IMR-90 (cell line): ENCODE measurements around the gene BAIAP2. TPM values are rescaled to one million over a fixed set of nuclear protein-coding genes. Genes with fewer than 3 reads are reported as not detected.

Experiments
- ATAC-seq: fragments of 200-7000 bp; cut with Tn5 transposase; 2 replicates; pipeline ENCODE4 v1.9.1; 2020; ENCODE audit warnings: low read depth, mild to moderate bottlenecking, moderate library complexity
- BruUV-seq: library from RNA; stranded (reverse); fragments of 400-500 nt; replicated peaks from 2 replicates; lab custom pipeline; 2021; lab: Mats Ljungman, UMichigan
- CTCF ChIA-PET: fragments of 300-600 bp; formaldehyde crosslinking; extraction: SDS; loops from one replicate; lab custom pipeline; 2021; ENCODE audit warnings: antibody characterized with exemption; lab: Yijun Ruan, JAX
- POLR2A ChIA-PET: fragments of 300-600 bp; sonication (Branson Sonifier 250); formaldehyde crosslinking; loops from one replicate; lab custom pipeline; 2022; ENCODE audit warnings: antibody characterized with exemption; ENCODE audit not compliant: unreplicated experiment; lab: Charles Lee
- DNase-seq: peaks from one replicate; pipeline ENCODE4 v3.0.0; 2013
- H2AFZ ChIP-seq: replicated peaks from 2 replicates; pipeline ENCODE3; 2013; ENCODE audit warnings: low read length, mild to moderate bottlenecking; ENCODE audit not compliant: poor library complexity
- H2AK5ac ChIP-seq: 2 replicates; pipeline ENCODE4 v1.6.1; 2013; ENCODE audit warnings: low read depth, low read length, inconsistent platforms
- H2AK9ac ChIP-seq: replicated peaks from 2 replicates; pipeline ENCODE3; 2013; ENCODE audit warnings: mild to moderate bottlenecking, low read depth, low read length, moderate library complexity; ENCODE audit not compliant: poor library complexity
- H2BK120ac ChIP-seq: 2 replicates; pipeline ENCODE4 v1.6.1; 2013; ENCODE audit warnings: low read depth, low read length, inconsistent platforms
- H2BK15ac ChIP-seq: 3 replicates; pipeline ENCODE4 v1.6.1; 2013; ENCODE audit warnings: low read depth, low read length, inconsistent platforms
- H2BK20ac ChIP-seq: 2 replicates; pipeline ENCODE4 v1.6.1; 2013; ENCODE audit warnings: low read depth, mild to moderate bottlenecking, inconsistent platforms, low read length, moderate library complexity
- H2BK5ac ChIP-seq: 2 replicates; pipeline ENCODE4 v1.6.1; 2013; ENCODE audit warnings: mild to moderate bottlenecking, low read depth, low read length, inconsistent platforms; ENCODE audit not compliant: poor library complexity, severe bottlenecking
- H3K14ac ChIP-seq: replicated peaks from 2 replicates; pipeline ENCODE4 v1.6.1; 2013; ENCODE audit warnings: low read depth, low read length, inconsistent platforms
- H3K18ac ChIP-seq: 2 replicates; pipeline ENCODE4 v1.6.1; 2013; ENCODE audit warnings: low read depth, low read length, control low read depth
- H3K23ac ChIP-seq: 2 replicates; pipeline ENCODE4 v1.6.1; 2013; ENCODE audit warnings: low read depth, low read length, inconsistent platforms
- H3K27ac ChIP-seq: 2 replicates; pipeline ENCODE4 v1.5.1; 2013; ENCODE audit warnings: mild to moderate bottlenecking, control low read depth, low read length; ENCODE audit not compliant: insufficient read depth
- H3K27me3 ChIP-seq: 2 replicates; pipeline ENCODE4 v1.6.1; 2013; ENCODE audit warnings: low read length; ENCODE audit not compliant: control insufficient read depth, insufficient read depth
- H3K36me3 ChIP-seq: 2 replicates; pipeline ENCODE4 v1.6.1; 2013; ENCODE audit warnings: low read length, mixed read lengths; ENCODE audit not compliant: control insufficient read depth, insufficient read depth
- H3K4ac ChIP-seq: 2 replicates; pipeline ENCODE4 v1.6.1; 2013; ENCODE audit warnings: low read depth, low read length, inconsistent platforms
- H3K4me1 ChIP-seq: 2 replicates; pipeline ENCODE4 v1.6.1; 2013; ENCODE audit warnings: low read length, mixed read lengths; ENCODE audit not compliant: control insufficient read depth, insufficient read depth
- H3K4me2 ChIP-seq: 2 replicates; pipeline ENCODE4 v1.6.1; 2013; ENCODE audit warnings: low read depth, mild to moderate bottlenecking, control low read depth, low read length, moderate library complexity
- H3K4me3 ChIP-seq: 2 replicates; pipeline ENCODE4 v1.5.1; 2013; ENCODE audit warnings: low read depth, mild to moderate bottlenecking, control low read depth, low read length, moderate library complexity; ENCODE audit not compliant: insufficient read depth
- H3K56ac ChIP-seq: 2 replicates; pipeline ENCODE4 v1.6.1; 2013; ENCODE audit warnings: low read length, inconsistent platforms; ENCODE audit not compliant: insufficient read depth; ENCODE audit errors: extremely low read depth
- H3K79me1 ChIP-seq, 2 experiments: 2 replicates each; pipeline ENCODE4 v1.6.1; 2013; ENCODE audit warnings: low read length in 2 of 2, inconsistent platforms in 1 of 2, low read depth in 1 of 2
- H3K9ac ChIP-seq: 2 replicates; pipeline ENCODE4 v1.6.1; 2013; ENCODE audit warnings: low read depth, low read length, control low read depth
- H3K9me1 ChIP-seq: 2 replicates; pipeline ENCODE4 v1.6.1; 2013; ENCODE audit warnings: low read length, inconsistent platforms; ENCODE audit not compliant: insufficient read depth
- H3K9me3 ChIP-seq: 2 replicates; pipeline ENCODE4 v1.6.1; 2013; ENCODE audit warnings: low read length; ENCODE audit not compliant: control insufficient read depth, insufficient read depth
- H4K20me1 ChIP-seq: 2 replicates; pipeline ENCODE4 v1.6.1; 2013; ENCODE audit warnings: low read length, inconsistent platforms; ENCODE audit not compliant: insufficient read depth
- H4K5ac ChIP-seq: 2 replicates; pipeline ENCODE4 v1.6.1; 2013; ENCODE audit warnings: mild to moderate bottlenecking, low read depth, low read length, control low read depth
- H4K8ac ChIP-seq, 2 experiments: 2 replicates each; pipeline ENCODE4 v1.6.1; 2013; ENCODE audit warnings: low read depth in 2 of 2, low read length in 2 of 2, control low read depth in 1 of 2, inconsistent platforms in 1 of 2
- H4K91ac ChIP-seq: 2 replicates; pipeline ENCODE4 v1.6.1; 2013; ENCODE audit warnings: low read depth, low read length, inconsistent platforms; ENCODE audit not compliant: insufficient read depth
- ELK1 ChIP-seq: fragments of 150-350 bp; IDR thresholded peaks from 2 replicates; pipeline ENCODE4 v1.6.1; 2016; ENCODE audit warnings: low read depth, mild to moderate bottlenecking, low read length, moderate library complexity, borderline replicate concordance
- MAFK ChIP-seq: IDR thresholded peaks from 2 replicates; pipeline ENCODE4 v1.6.1; 2012; ENCODE audit warnings: low read depth, low read length, improper control_type of control experiment
- MAZ ChIP-seq: IDR thresholded peaks from 2 replicates; pipeline ENCODE4 v1.6.1; 2012; ENCODE audit warnings: low read depth, mild to moderate bottlenecking, low read length, improper control_type of control experiment, moderate library complexity, borderline replicate concordance
- MXI1 ChIP-seq: IDR thresholded peaks from 2 replicates; pipeline ENCODE4 v1.6.1; 2012; ENCODE audit warnings: low read depth, mild to moderate bottlenecking, low read length, moderate library complexity, borderline replicate concordance
- POLR2A ChIP-seq: IDR thresholded peaks from 2 replicates; pipeline ENCODE4 v1.6.1; 2012; ENCODE audit warnings: mild to moderate bottlenecking, low read depth, low read length
- RCOR1 ChIP-seq: IDR thresholded peaks from 2 replicates; pipeline ENCODE4 v1.6.1; 2012; ENCODE audit warnings: mild to moderate bottlenecking, low read length, improper control_type of control experiment; ENCODE audit not compliant: insufficient replicate concordance
- RFX5 ChIP-seq: IDR thresholded peaks from 2 replicates; pipeline ENCODE4 v1.8.0; 2012; ENCODE audit warnings: low read depth, mild to moderate bottlenecking, low read length, moderate library complexity
- SMC3 ChIP-seq: fragments of 150-350 bp; IDR thresholded peaks from 2 replicates; pipeline ENCODE4 v1.6.1; 2016; ENCODE audit warnings: low read depth, mild to moderate bottlenecking, antibody characterized with exemption, low read length, moderate library complexity
- WGBS, 2 experiments: methylation state at CpG; one replicate each; pipeline versions ENCODE4 v1.1.5 to v1.1.7; 2013; ENCODE audit warnings: missing lambda C conversion rate in 2 of 2; ENCODE audit not compliant: insufficient read length in 1 of 2; ENCODE audit errors: extremely low coverage in 2 of 2; 5-methylcytosine and 5-hydroxymethylcytosine counted together
- dilution Hi-C: fragments of 300-500 bp; cut with HindIII; formaldehyde crosslinking; loops from one replicate; pipeline ENCODE4 v1.14.3; 2018; ENCODE audit warnings: low sequenced_read_pairs; ENCODE audit not compliant: unreplicated experiment
- in situ Hi-C: fragments of 300-500 bp; cut with MboI; formaldehyde crosslinking; loops from 3 replicates; pipeline ENCODE4 v1.14.3; 2019; ENCODE audit warnings: low sequenced_read_pairs, inconsistent platforms, mixed read lengths
- intact Hi-C: fragments of 100-400 bp; cut with micrococcal nuclease; formaldehyde crosslinking; loops from 2 replicates; pipeline ENCODE4 v1.10.0; 2022
- polyA plus RNA-seq, 3 experiments: library from polyadenylated mRNA; depleted of rRNA; stranded (reverse); fragments of >200 nt; gene quantifications; 2 replicates each; pipeline ENCODE4 v1.2.3, GENCODE V29; 2012; ENCODE audit warnings: low replicate concordance in 1 of 3
- total RNA-seq: library from RNA; depleted of rRNA; stranded (reverse); fragments of >200 nt; gene quantifications from 2 replicates; pipeline ENCODE4 v1.2.3, GENCODE V29; 2012
- TF ChIP-seq, protein P1 (sequence below): fragments of 150-350 bp; IDR thresholded peaks from 2 replicates; pipeline ENCODE4 v1.6.1; 2017; ENCODE audit warnings: mild to moderate bottlenecking, antibody characterized with exemption, low read length, low read depth
- TF ChIP-seq, protein P2 (sequence below): conservative IDR thresholded peaks from 2 replicates; pipeline ENCODE4 v1.5.1; 2012; ENCODE audit warnings: mild to moderate bottlenecking, low read depth, low read length, improper control_type of control experiment

BAIAP2 gene
- total and polyA plus RNA-seq, 2 of the 4 experiments (the other 2 are of a cell fraction): 18.3 to 32.6 TPM

DNA sequence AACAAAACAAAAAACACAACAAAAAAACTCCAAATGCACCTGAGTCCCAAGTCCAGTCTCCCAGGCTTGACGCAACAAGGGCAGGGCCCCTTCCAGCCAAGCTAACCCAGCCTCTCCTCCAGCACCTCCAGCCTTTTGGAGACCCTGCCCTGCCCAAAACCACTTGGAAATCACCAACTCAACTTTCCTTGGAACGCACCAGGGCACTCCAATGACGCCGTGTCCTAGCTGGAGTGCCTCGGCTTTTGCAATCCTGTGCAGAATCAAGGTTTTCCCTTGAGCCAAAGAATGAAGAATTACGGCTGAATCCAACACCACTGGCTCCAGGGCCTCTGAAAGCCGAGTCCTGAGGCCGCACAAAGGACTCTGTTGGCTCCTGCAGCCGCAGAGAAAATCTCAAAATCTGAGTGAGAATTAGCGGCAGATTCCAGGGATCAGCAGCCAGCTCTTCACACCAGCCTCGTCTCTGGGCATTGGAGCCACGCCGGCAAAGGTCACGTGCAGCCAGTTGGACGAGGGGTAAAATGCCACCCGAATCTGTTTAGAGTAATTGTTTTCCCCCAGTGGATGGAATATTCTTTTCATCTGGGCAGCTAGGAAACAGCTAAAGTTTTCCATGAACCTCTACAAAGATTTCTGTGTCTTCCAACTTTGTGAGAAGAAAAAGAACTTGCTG, 9.7 kb upstream of the BAIAP2 start (continued):
- TF ChIP-seq, protein P1, sequence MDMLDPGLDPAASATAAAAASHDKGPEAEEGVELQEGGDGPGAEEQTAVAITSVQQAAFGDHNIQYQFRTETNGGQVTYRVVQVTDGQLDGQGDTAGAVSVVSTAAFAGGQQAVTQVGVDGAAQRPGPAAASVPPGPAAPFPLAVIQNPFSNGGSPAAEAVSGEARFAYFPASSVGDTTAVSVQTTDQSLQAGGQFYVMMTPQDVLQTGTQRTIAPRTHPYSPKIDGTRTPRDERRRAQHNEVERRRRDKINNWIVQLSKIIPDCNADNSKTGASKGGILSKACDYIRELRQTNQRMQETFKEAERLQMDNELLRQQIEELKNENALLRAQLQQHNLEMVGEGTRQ: no peak

DNA sequence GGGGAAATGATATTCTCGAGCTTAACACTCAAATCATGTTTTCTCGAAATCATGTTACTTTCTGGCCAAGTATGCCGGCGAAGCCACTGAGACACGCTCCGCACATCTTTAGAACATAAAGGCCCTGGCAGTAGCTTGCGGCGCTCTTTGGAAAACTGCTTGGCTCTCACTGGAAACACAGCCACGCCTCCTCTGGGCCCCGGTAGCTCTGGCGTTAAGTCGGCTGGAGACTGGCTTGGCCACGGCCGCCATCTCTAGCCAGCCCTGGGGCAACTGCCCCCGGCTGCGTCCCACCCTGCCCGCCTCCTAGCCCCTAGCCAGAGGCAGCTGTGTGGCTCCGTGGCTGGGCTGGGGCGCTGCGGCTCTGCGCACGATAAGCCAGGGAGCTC, 9.2 kb upstream of the BAIAP2 start:
- intact Hi-C loops: no loop called here

More for the DNA sequence above, 9.2 kb upstream of the BAIAP2 start:
- no peak overlapping the region for H3K4me2 ChIP-seq
- 71% methylated on average over 14 of the region's 22 CpGs; no CpG with 5 or more reads in 1 of the 2 experiments for WGBS, 2 experiments
- no peak overlapping the region for H3K14ac ChIP-seq
- H3K4me1 ChIP-seq: peaks cover 2% of the 10 kb centered on the region; the same call in 1 of the 2 replicates
- POLR2A ChIA-PET: no interaction called here
- no peak overlapping the region for H2AK9ac ChIP-seq
- no peak overlapping the region for H3K9ac ChIP-seq
- H2BK120ac ChIP-seq: no peak overlapping the region
- H2AK5ac ChIP-seq: no peak overlapping the region
- DNase-seq: no peak
- no peak overlapping the region for H3K18ac ChIP-seq
- dilution Hi-C loops: no loop called here
- no peak overlapping the region for H2BK15ac ChIP-seq
- in situ Hi-C loops: no loop called here
- no peak overlapping the region for H2AFZ ChIP-seq
- no TSS peak for BruUV-seq
- peaks cover 32% of the 10 kb centered on the region for H3K27me3 ChIP-seq
- H3K4me3 ChIP-seq: no peak overlapping the region
- no peaks in the 10 kb centered on the region for H3K9me1 ChIP-seq
- no peak overlapping the region for H2BK20ac ChIP-seq
- TF ChIP-seq MAZ (no peak), POLR2A (no peak), MAFK (no peak), MXI1 (no peak), RFX5 (no peak), SMC3 (no peak), RCOR1 (no peak), ELK1 (no peak)
- TF ChIP-seq, protein P2, sequence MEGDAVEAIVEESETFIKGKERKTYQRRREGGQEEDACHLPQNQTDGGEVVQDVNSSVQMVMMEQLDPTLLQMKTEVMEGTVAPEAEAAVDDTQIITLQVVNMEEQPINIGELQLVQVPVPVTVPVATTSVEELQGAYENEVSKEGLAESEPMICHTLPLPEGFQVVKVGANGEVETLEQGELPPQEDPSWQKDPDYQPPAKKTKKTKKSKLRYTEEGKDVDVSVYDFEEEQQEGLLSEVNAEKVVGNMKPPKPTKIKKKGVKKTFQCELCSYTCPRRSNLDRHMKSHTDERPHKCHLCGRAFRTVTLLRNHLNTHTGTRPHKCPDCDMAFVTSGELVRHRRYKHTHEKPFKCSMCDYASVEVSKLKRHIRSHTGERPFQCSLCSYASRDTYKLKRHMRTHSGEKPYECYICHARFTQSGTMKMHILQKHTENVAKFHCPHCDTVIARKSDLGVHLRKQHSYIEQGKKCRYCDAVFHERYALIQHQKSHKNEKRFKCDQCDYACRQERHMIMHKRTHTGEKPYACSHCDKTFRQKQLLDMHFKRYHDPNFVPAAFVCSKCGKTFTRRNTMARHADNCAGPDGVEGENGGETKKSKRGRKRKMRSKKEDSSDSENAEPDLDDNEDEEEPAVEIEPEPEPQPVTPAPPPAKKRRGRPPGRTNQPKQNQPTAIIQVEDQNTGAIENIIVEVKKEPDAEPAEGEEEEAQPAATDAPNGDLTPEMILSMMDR: no peak
- TF ChIP-seq, protein P1: no peak
- no peak overlapping the region for H3K56ac ChIP-seq
- no peak overlapping the region for H2BK5ac ChIP-seq
- H4K5ac ChIP-seq: no peak overlapping the region
- H4K20me1 ChIP-seq: no peaks in the 10 kb centered on the region
- H3K79me1 ChIP-seq: no peaks in the 10 kb centered on the region
- H3K4ac ChIP-seq: no peak overlapping the region
- CTCF ChIA-PET: interaction anchor here (0.8 to 3.0 kb wide), 2 partner anchors 9 to 72 kb away, joined by 3 to 15 read pairs; partner anchors contain the start of gene BAIAP2
- no peak for ATAC-seq
- H4K91ac ChIP-seq: no peak overlapping the region
- H3K36me3 ChIP-seq: no peaks in the 10 kb centered on the region; the same call in 1 of the 2 replicates
- H3K27ac ChIP-seq: no peak overlapping the region
- peaks cover 1% of the 10 kb centered on the region; the same call in 1 of the 2 replicates for H3K9me3 ChIP-seq
- H3K23ac ChIP-seq: no peak overlapping the region
- H4K8ac ChIP-seq: no peak overlapping the region
